22Rv1 (cell line): Measurements from ENCODE around the gene MYH6.

Experiments used
- CTCF ChIP-seq: fragments of 450-650 bp; IDR thresholded peaks from 2 replicates; pipeline ENCODE4 v1.5.1; 2017; ENCODE audit warnings: mild to moderate bottlenecking
- ZFX ChIP-seq: fragments of 450-650 bp; IDR thresholded peaks from 2 replicates; pipeline ENCODE4 v1.6.1; 2017; ENCODE audit warnings: antibody characterized with exemption, borderline replicate concordance

GRCh38 chr14:23449314-23449713, 41.2 kb upstream of the MYH6 start:
- TF ChIP-seq CTCF (no peak), ZFX (no peak)
